ENCODE measurements around the gene ABCC6. TPM values are rescaled to one million over a fixed set of nuclear protein-coding genes. Genes with fewer than 3 reads are reported as not detected.

Gene ABCC6
- total RNA-seq, 3 donors from 2014 or later (not counting 1 experiment from before 2014, with no cell fraction given), result 0.16 to 0.25 TPM; not detected in 1

- TF ChIP-seq CTCF (IDR thresholded peaks at IDR 0.05), result no peak
- Histone ChIP-seq H3K36me3 (ENCODE audit: control insufficient read depth, insufficient read depth, low read length) (peaks cover 51% of the 10 kb centered on the region), H3K27ac (ENCODE audit: low read length) (no peak overlapping the region), H3K4me3 (ENCODE audit: low read length) (no peak overlapping the region), H3K4me1 (ENCODE audit: control insufficient read depth, insufficient read depth, low read length) (no peaks in the 10 kb centered on the region), H3K9me3 (ENCODE audit: control insufficient read depth, insufficient read depth, low read length) (no peaks in the 10 kb centered on the region), H3K27me3 (ENCODE audit: control insufficient read depth, insufficient read depth, low read length) (no peaks in the 10 kb centered on the region)
- DNase-seq (no peak), ATAC-seq (no peak)
- intact Hi-C loops (cut with micrococcal nuclease), result no loop called here
- H3K9me3 Mint-ChIP-seq, result no peaks in the 10 kb centered on the region
- H3K27me3 Mint-ChIP-seq (ENCODE audit: low read depth in 2 of 2), result no peaks in the 10 kb centered on the region
- 97% methylated on average over 21 of the region's 21 CpGs for WGBS (ENCODE audit: insufficient coverage)
- peaks cover 5% of the 10 kb centered on the region for H3K36me3 Mint-ChIP-seq
- H3K27ac Mint-ChIP-seq, result no peak overlapping the region
- H3K4me1 Mint-ChIP-seq, result no peaks in the 10 kb centered on the region
- H3K4me3 Mint-ChIP-seq, result no peak overlapping the region
These were observed 89.2 kb downstream of the ABCC6 start for GRCh38 chr16:16133943-16134604.

- TF ChIP-seq CTCF (IDR thresholded peaks at IDR 0.05), result no peak
- Mint-ChIP-seq H3K9me3 (no peaks in the 10 kb centered on the region), H3K27me3 (ENCODE audit: low read depth in 2 of 2) (no peaks in the 10 kb centered on the region), H3K27ac (no peak overlapping the region), H3K4me1 (no peaks in the 10 kb centered on the region), H3K36me3 (no peaks in the 10 kb centered on the region), H3K4me3 (no peak overlapping the region)
- peaks cover 6% of the 10 kb centered on the region for H3K4me1 ChIP-seq (ENCODE audit: control insufficient read depth, insufficient read depth, low read length)
- no peak overlapping the region for H3K4me3 ChIP-seq (ENCODE audit: low read length)
- WGBS (ENCODE audit: insufficient coverage), result 98% methylated on average over 15 of the region's 15 CpGs
- intact Hi-C loops (cut with micrococcal nuclease), result no loop called here
- peaks cover 38% of the 10 kb centered on the region for H3K36me3 ChIP-seq (ENCODE audit: control insufficient read depth, insufficient read depth, low read length)
- H3K9me3 ChIP-seq (ENCODE audit: control insufficient read depth, insufficient read depth, low read length), result no peaks in the 10 kb centered on the region
- H3K27ac ChIP-seq (ENCODE audit: low read length), result no peak overlapping the region
- DNase-seq, result no peak
- H3K27me3 ChIP-seq (ENCODE audit: control insufficient read depth, insufficient read depth, low read length), result no peaks in the 10 kb centered on the region
- no peak for ATAC-seq
These were observed 91.6 kb downstream of the ABCC6 start for GRCh38 chr16:16131659-16132058.

GRCh38 chr16:16131204-16131603 lies 92.1 kb downstream of the ABCC6 start:
- Mint-ChIP-seq H3K9me3 (no peaks in the 10 kb centered on the region), H3K4me1 (no peaks in the 10 kb centered on the region), H3K27me3 (ENCODE audit: low read depth in 2 of 2) (no peaks in the 10 kb centered on the region), H3K4me3 (no peak overlapping the region), H3K27ac (no peak overlapping the region), H3K36me3 (no peaks in the 10 kb centered on the region)
- DNase-seq (no peak), ATAC-seq (no peak)
- Histone ChIP-seq H3K4me3 (ENCODE audit: low read length) (no peak overlapping the region), H3K36me3 (ENCODE audit: control insufficient read depth, insufficient read depth, low read length) (peaks cover 36% of the 10 kb centered on the region), H3K4me1 (ENCODE audit: control insufficient read depth, insufficient read depth, low read length) (peaks cover 6% of the 10 kb centered on the region), H3K9me3 (ENCODE audit: control insufficient read depth, insufficient read depth, low read length) (no peaks in the 10 kb centered on the region), H3K27me3 (ENCODE audit: control insufficient read depth, insufficient read depth, low read length) (no peaks in the 10 kb centered on the region), H3K27ac (ENCODE audit: low read length) (no peak overlapping the region)
- intact Hi-C loops (cut with micrococcal nuclease), result no loop called here
- TF ChIP-seq CTCF (IDR thresholded peaks at IDR 0.05), result no peak
- WGBS (ENCODE audit: insufficient coverage), result 94% methylated on average over 3 of the region's 3 CpGs

All from natural killer cell (primary cell).